CD14-positive monocyte (primary cell): ENCODE results near the gene SSTR3. TPM values are rescaled to one million over a fixed set of nuclear protein-coding genes. Genes with fewer than 3 reads are reported as not detected.

Experiments
- DNase-seq, 3 donors: peaks; one replicate each; pipeline ENCODE4 v3.0.0-alpha.2; 2011 to 2022
- H2AFZ ChIP-seq: 2 replicates; pipeline ENCODE4 v1.6.0; 2012; ENCODE audit warnings: mild to moderate bottlenecking, low read depth, low read length, inconsistent platforms; ENCODE audit not compliant: insufficient read depth, poor library complexity, severe bottlenecking
- H3K27ac ChIP-seq, 2 donors: 1 replicate in 1 of 2; 2 replicates in 1 of 2; pipeline ENCODE4 v1.5.1; 2012 to 2013; ENCODE audit warnings: low read length in 2 of 2, control low read depth in 1 of 2, inconsistent platforms in 1 of 2, low read depth in 1 of 2, mild to moderate bottlenecking in 1 of 2
- H3K27me3 ChIP-seq, 2 donors: one replicate each; pipeline versions ENCODE4 v1.6.0 to v1.6.1; 2011 to 2013; ENCODE audit warnings: low read length in 2 of 2; ENCODE audit not compliant: control insufficient read depth in 2 of 2, insufficient read depth in 2 of 2
- H3K36me3 ChIP-seq, 2 donors: replicated peaks in 1 of 2; 1 replicate in 1 of 2; 2 replicates in 1 of 2; pipeline versions ENCODE4 v1.5.1 to v1.6.1; 2012 to 2013; ENCODE audit warnings: low read length in 2 of 2, control low read depth in 1 of 2, inconsistent platforms in 1 of 2, mild to moderate bottlenecking in 1 of 2; ENCODE audit not compliant: insufficient read depth in 2 of 2, control insufficient read depth in 1 of 2
- H3K4me1 ChIP-seq, 2 donors: 1 replicate in 1 of 2; 2 replicates in 1 of 2; pipeline versions ENCODE4 v1.5.1 to v1.6.1; 2012 to 2013; ENCODE audit warnings: low read length in 2 of 2, control low read depth in 1 of 2, inconsistent platforms in 1 of 2, mild to moderate bottlenecking in 1 of 2, moderate library complexity in 1 of 2; ENCODE audit not compliant: insufficient read depth in 2 of 2, control insufficient read depth in 1 of 2
- H3K4me2 ChIP-seq: replicated peaks from 2 replicates; pipeline ENCODE3; 2012; ENCODE audit warnings: low read length, moderate library complexity, mild to moderate bottlenecking; ENCODE audit not compliant: poor library complexity, severe bottlenecking; ENCODE audit errors: extremely low read depth
- H3K4me3 ChIP-seq, 3 experiments: fragments of 200-600 bp in 1 of 3; sonication (generic) in 1 of 3; replicated peaks in 1 of 3; 1 replicate in 2 of 3; 2 replicates in 1 of 3; pipeline ENCODE4 v1.5.1; 2011 to 2013; ENCODE audit warnings: low read length in 3 of 3, mild to moderate bottlenecking in 3 of 3, control low read depth in 2 of 3, low read depth in 2 of 3, inconsistent platforms in 1 of 3, moderate library complexity in 1 of 3
- H3K79me2 ChIP-seq: 2 replicates; pipeline ENCODE4 v1.6.0; 2012; ENCODE audit warnings: mild to moderate bottlenecking, control low read depth, inconsistent platforms, low read length, moderate library complexity; ENCODE audit not compliant: insufficient read depth
- H3K9ac ChIP-seq: 2 replicates; pipeline ENCODE4 v1.6.0; 2017; ENCODE audit warnings: low read length, mild to moderate bottlenecking; ENCODE audit not compliant: insufficient read depth, poor library complexity, severe bottlenecking
- H3K9me3 ChIP-seq, 2 donors: replicated peaks in 1 of 2; 1 replicate in 1 of 2; 2 replicates in 1 of 2; pipeline versions ENCODE4 v1.5.1 to v1.6.1; 2012 to 2013; ENCODE audit warnings: low read length in 2 of 2, control low read depth in 1 of 2; ENCODE audit not compliant: control insufficient read depth in 1 of 2, insufficient read depth in 1 of 2
- H4K20me1 ChIP-seq: 2 replicates; pipeline ENCODE4 v1.6.0; 2012; ENCODE audit warnings: mild to moderate bottlenecking, low read length, control low read depth, moderate library complexity; ENCODE audit not compliant: insufficient read depth
- H3K27ac Mint-ChIP-seq, 7 donors: one replicate each; pipeline ENCODE4 v1.8.0; 2020; ENCODE audit warnings: mild to moderate bottlenecking in 7 of 7, mixed read lengths in 7 of 7, moderate library complexity in 6 of 7, inconsistent platforms in 2 of 7
- H3K27me3 Mint-ChIP-seq, 3 donors: one replicate each; pipeline ENCODE4 v1.8.0; 2021 to 2022; ENCODE audit warnings: low read depth in 3 of 3, mild to moderate bottlenecking in 3 of 3, mixed read lengths in 3 of 3, moderate library complexity in 3 of 3, inconsistent platforms in 1 of 3
- H3K36me3 Mint-ChIP-seq, 2 donors: one replicate each; pipeline ENCODE4 v1.8.0; 2020; ENCODE audit warnings: mixed read lengths in 2 of 2, inconsistent platforms in 1 of 2, mild to moderate bottlenecking in 1 of 2
- H3K4me1 Mint-ChIP-seq: one replicate; pipeline ENCODE4 v1.8.0; 2020; ENCODE audit warnings: mild to moderate bottlenecking, mixed read lengths
- H3K4me3 Mint-ChIP-seq, 2 donors: one replicate each; pipeline ENCODE4 v1.8.0; 2020; ENCODE audit warnings: mild to moderate bottlenecking in 2 of 2, mixed read lengths in 2 of 2, moderate library complexity in 1 of 2
- H3K9me3 Mint-ChIP-seq, 7 donors: one replicate each; pipeline ENCODE4 v1.8.0; 2020 to 2022; ENCODE audit warnings: mixed read lengths in 7 of 7, mild to moderate bottlenecking in 6 of 7, moderate library complexity in 6 of 7, inconsistent platforms in 2 of 7
- WGBS: methylation state at CpG from one replicate; pipeline ENCODE4 v1.1.5; 2013; ENCODE audit warnings: missing lambda C conversion rate; ENCODE audit not compliant: insufficient coverage; 5-methylcytosine and 5-hydroxymethylcytosine counted together
- intact Hi-C, 2 donors: fragments of 100-400 bp; cut with micrococcal nuclease; formaldehyde crosslinking; loops; one replicate each; pipeline versions ENCODE4 v1.15.0 to v1.15.1; 2023
- polyA plus RNA-seq, 3 donors: library from polyadenylated mRNA; depleted of rRNA in 1 of 3; unstranded in 2 of 3; stranded (reverse) in 1 of 3; fragments of 300-500 nt in 2 of 3; fragments of >200 nt in 1 of 3; fragmentation: Illumina TruSeq in 2 of 3; gene quantifications; 1 replicate in 2 of 3; 2 replicates in 1 of 3; pipeline ENCODE4 v1.2.3, GENCODE V29; 2012 to 2021
- small RNA-seq: library from RNA; depleted of rRNA; stranded (forward); fragments of <200 nt; gene quantifications from one replicate; pipeline ENCODE3, GENCODE V24; 2012; ENCODE audit warnings: low read depth; ENCODE audit not compliant: insufficient read length
- TF ChIP-seq, protein P1 (sequence below): fragments of 200-600 bp; IDR thresholded peaks from one replicate; pipeline ENCODE4 v1.8.0; 2022; ENCODE audit warnings: antibody characterized with exemption, mild to moderate bottlenecking

Gene SSTR3
- polyA plus RNA-seq, 3 donors, result 0.04 TPM; not detected in 2

DNA sequence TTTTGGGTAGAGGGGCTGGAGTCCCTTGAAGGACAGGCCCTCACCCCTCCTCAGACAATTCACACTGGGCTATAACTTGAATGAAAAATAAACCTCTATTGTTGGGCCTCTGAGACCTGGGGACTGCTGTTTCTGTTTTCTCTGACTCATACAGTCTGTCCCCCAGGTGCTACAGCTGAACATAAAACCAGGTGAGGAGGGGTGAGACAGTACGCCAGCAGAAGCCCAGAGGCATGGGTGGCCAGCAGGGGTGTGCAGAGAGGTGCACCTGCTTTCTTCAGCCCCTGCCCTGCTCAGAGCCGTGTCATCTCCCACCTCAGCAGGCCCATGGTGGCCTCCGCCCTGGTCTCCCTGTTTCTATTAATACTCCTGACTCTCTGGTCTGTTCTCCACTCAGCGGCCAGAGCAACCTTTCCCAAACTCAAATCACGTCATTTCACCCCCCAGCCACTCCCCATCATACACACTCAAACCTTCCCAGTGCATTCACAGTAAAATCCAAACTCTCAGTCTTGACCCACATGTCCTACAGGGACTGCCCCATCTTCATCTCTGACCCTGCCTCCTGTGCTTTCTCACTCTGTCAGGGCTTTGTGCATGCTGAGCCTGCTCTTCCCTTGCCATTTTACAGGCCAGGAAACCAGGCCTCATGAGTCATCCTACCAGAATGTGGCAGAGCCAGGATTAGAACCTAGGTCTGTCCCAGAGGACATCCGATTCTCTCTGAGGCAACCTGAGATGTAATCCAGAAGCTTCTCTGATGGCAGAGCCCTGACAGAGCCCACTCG, 57.2 kb downstream of the SSTR3 start:
- H2AFZ ChIP-seq, result no peak overlapping the region
- H3K4me1 Mint-ChIP-seq, result peaks cover 25% of the 10 kb centered on the region
- H3K36me3 ChIP-seq, result no peaks in the 10 kb centered on the region
- no peaks in the 10 kb centered on the region for H3K36me3 Mint-ChIP-seq
- peaks cover 0 to 6% (median 0%) of the 10 kb centered on the region in 7 donors for H3K9me3 Mint-ChIP-seq
- no peak overlapping the region for H3K9ac ChIP-seq
- no peaks in the 10 kb centered on the region for H3K9me3 ChIP-seq
- TF ChIP-seq, protein P1, sequence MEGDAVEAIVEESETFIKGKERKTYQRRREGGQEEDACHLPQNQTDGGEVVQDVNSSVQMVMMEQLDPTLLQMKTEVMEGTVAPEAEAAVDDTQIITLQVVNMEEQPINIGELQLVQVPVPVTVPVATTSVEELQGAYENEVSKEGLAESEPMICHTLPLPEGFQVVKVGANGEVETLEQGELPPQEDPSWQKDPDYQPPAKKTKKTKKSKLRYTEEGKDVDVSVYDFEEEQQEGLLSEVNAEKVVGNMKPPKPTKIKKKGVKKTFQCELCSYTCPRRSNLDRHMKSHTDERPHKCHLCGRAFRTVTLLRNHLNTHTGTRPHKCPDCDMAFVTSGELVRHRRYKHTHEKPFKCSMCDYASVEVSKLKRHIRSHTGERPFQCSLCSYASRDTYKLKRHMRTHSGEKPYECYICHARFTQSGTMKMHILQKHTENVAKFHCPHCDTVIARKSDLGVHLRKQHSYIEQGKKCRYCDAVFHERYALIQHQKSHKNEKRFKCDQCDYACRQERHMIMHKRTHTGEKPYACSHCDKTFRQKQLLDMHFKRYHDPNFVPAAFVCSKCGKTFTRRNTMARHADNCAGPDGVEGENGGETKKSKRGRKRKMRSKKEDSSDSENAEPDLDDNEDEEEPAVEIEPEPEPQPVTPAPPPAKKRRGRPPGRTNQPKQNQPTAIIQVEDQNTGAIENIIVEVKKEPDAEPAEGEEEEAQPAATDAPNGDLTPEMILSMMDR, result no peak
- DNase-seq, result no peak
- WGBS, result 93% methylated on average over 6 of the region's 7 CpGs
- peaks cover 7 to 15% (median 12%) of the 10 kb centered on the region in 3 donors for H3K27me3 Mint-ChIP-seq
- no peaks in the 10 kb centered on the region for H4K20me1 ChIP-seq
- no peak overlapping the region for H3K27ac ChIP-seq
- no peak overlapping the region for H3K4me3 Mint-ChIP-seq
- no peak overlapping the region for H3K4me2 ChIP-seq
- no peak overlapping the region for H3K4me3 ChIP-seq
- intact Hi-C loops, result no loop called here
- peaks cover 10 to 11% of the 10 kb centered on the region in 2 donors for H3K4me1 ChIP-seq
- no peaks in the 10 kb centered on the region for H3K27me3 ChIP-seq
- H3K27ac Mint-ChIP-seq, result no peak overlapping the region
- no peaks in the 10 kb centered on the region for H3K79me2 ChIP-seq

Small RNAs within 50 kb of the gene (small RNA-seq; reads per million reads assigned to genes)
- not detected for gene Z82188.1

Other genes with a start within 250 kb of the SSTR3 start
- 10 to 100 TPM; 17.3 to 41.7 (median 34.5) TPM for gene TST, start 193.0 kb downstream of the SSTR3 start, polyA plus RNA-seq
- gene MPST, start 192.7 kb downstream of the SSTR3 start, polyA plus RNA-seq, result 10 to 100 TPM; 27.9 to 53.7 (median 51.2) TPM
- 10 to 100 TPM in 1 of 3 donors, 1 to 10 TPM in 2; 8.4 to 40.0 (median 9.0) TPM for gene KCTD17, start 160.7 kb downstream of the SSTR3 start, polyA plus RNA-seq
- gene TMPRSS6, start 102.8 kb downstream of the SSTR3 start, polyA plus RNA-seq, result not detected
- gene IL2RB, start 62.6 kb downstream of the SSTR3 start, polyA plus RNA-seq, result 1 to 10 TPM in 1 of 3 donors, under 1 TPM in 2; 0.05 to 1.7 (median 0.60) TPM
- gene C1QTNF6, start 24.2 kb downstream of the SSTR3 start, polyA plus RNA-seq, result 1 to 10 TPM in 1 of 3 donors, under 1 TPM in 2; 0.14 to 2.3 (median 0.24) TPM
- gene RAC2, start 31.8 kb upstream of the SSTR3 start, polyA plus RNA-seq, result 100 to 1,000 TPM; 360 to 529 (median 526) TPM
- gene CYTH4, start 70.0 kb upstream of the SSTR3 start, polyA plus RNA-seq, result 100 to 1,000 TPM in 1 of 3 donors, 10 to 100 TPM in 2; 51.0 to 254 (median 70.0) TPM
- under 1 TPM in 1 of 3 donors, not detected in 2; 0.01 TPM for gene ELFN2, start 215.0 kb upstream of the SSTR3 start, polyA plus RNA-seq